ENCODE measurements around the gene FANCG.

FANCG gene

DNA sequence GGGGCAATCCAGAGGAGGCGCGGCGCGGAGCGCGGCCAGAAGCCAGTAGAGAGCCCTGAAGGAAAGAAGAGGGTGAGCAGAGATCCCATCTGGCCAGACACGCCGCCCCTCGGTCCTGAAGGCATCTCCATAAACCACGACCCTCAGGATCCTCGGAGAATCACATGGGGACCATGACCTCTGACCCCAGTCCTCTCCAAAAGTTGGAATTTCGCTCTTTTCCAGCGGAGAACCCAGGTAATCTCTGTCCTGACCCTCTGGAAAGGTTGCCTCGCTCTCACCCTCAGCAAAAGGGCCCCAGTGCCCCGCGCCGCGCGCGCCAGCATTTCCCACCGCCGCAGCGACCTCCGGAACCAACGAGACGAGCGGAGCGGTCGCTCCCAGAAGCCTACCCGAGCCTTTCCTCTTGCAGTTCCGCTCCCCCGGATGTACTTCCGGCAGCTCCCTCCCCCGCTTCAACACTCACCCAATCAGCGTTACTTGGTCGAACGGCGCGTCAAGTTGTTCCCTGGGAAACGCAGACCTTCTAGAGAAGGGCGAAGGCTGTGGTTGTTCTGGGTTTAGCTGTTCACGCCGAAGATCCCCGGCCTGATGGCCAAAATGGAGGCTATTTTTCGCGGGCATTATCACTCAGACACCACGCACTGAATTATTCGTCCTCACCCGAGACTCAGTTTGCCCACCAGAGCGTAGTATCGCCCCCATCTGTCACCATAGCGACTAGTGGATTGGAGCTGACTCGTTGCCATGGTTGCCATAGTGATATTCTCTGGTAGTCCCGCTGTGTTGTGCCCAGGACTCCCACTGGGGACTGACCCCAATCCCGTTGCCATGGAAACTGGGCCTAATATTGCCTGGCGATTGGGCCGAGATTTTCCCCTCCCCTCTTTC, 23.3 kb upstream of the FANCG start, which contains the start of gene STOML2:
Gene STOML2, minus strand, starts transcription at position 363 of the 891 bp plus-strand sequence. Its CDS starts 37 bp downstream, at position 326.
- peak; percentile 87 for DNase-seq

GRCh38 chr9:35102465-35102768, 22.7 kb upstream of the FANCG start:
- DNase-seq = no peak

GRCh38 chr9:35097573-35097972, 17.8 kb upstream of the FANCG start:
- no peak for DNase-seq

DNA sequence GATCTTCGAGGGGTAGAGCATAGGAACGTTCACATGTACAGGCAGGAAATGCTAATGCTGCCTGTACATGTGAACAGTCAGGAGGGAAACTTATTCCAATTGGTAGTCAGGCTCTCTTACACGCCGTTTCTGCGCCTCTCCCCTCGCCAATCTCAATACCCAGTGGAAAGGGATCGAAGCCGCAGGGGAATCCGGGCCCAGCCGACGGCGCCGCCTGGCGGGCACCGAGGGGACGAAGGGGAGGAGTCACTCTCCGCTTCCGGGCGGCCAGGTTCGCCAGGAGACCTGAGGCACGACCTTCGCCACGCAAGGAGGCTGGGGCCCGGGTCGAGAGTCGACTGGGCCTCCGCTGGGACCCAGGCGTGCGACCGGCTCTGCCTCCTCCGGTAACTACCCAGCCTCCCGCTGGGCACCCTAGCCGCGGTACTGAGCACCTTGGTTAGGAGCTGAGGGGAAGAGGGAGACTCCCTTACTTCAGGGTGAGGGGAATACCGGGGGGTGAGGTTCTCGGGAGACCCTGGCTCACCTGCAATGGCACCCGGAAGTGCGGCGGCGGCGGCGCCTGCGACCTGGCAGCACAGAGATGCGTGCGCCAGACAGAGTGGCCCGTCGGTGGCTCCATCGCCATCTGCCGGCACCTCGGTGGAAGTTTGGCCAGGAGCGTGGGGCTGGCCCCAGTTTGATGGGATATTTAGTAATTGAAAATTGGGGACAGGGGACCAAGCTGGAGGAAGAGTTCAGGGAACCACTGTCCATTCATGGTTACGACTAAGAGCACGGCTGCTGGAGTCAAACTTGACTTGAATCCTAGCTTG, 16.5 kb upstream of the FANCG start, which contains the start of gene PIGO:
Gene PIGO, minus strand, starts transcription at position 557 of the 815 bp plus-strand sequence. CDS start 1,026 bp downstream, outside the sequence.
- DNase-seq = peak; percentile 62

DNA sequence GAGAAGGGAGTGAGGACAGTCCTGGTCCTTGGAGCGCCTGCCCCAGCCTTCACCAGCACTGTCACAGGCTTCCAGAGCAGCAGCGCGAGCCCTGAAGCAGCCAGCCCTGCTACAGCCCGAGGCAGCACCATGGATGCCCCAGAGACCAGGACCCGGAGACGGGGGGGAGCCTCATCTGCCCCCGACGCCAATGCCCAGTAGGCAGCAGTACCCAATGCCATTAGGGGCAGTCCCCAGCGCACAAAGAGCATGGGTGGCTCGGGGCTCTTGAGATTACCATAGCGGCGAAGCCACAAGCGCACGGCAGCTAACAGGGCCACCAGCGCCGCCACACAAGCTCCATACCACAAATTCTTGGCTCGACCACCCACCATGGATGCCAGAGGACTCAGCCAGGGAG, 11.8 kb upstream of the FANCG start:
- no peak for DNase-seq

- no peak for DNase-seq
These were observed 9.7 kb upstream of the FANCG start for GRCh38 chr9:35089434-35089833.

DNA sequence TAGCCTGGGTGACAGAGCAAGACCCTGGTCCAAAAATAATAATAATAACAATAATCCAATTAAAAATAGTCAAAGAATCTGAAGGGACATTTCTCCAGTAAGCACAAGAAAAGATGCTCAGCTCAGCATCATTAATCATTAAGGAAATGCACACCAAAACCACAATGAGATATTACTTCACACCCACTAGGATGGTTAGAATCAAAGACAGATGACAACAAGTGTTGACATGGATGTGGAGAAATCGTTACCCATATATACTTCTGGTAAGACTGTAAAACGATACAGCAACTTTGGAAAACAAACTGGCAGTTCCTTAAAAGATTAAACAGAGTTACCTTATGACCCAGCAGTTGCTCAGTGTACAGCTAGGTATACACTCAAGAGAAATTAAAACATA, 5.3 kb upstream of the FANCG start:
- DNase-seq = no peak

DNA sequence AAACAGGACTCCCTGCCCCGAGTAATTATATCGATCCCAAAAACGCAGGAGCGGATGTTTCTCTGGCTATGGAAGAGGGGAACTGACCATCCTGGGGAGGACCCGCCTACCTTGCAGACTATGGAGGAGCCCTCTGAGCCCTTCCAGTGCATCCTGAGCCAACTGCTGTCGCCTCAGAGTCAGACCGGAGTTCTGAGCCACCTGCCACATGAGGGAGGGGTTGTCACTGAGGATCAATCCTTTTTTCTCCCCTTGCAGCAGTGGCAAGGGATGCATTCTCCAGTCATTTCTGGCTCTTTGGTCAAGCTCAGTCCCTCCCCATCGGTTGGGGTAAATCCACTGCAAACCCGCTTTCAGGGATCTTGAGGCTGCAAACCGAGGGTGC, 709 bp downstream of the FANCG start:
- DNase-seq = no peak

GRCh38 chr9:35078066-35078465, 1.7 kb downstream of the FANCG start:
- DNase-seq = no peak

DNA sequence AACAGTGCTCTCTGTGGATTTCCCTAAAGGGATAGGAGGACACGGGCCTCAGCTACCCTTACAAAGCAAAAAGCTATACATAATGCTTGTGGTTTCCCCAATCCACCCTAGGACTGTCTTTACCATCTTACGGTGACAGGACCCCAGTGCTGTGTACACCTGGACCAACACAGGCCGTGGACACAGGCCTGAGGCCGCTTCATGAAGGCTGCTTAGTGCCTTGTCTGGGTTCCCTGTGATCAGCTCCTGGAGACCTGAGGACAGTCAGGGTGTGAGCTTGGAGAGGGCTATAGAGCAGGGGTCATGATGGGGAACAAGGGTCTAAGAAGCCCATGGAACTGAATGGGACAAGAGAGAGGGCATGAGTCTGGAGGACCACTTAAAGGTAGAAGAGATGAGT, 2.9 kb downstream of the FANCG start:
- DNase-seq = no peak

DNA sequence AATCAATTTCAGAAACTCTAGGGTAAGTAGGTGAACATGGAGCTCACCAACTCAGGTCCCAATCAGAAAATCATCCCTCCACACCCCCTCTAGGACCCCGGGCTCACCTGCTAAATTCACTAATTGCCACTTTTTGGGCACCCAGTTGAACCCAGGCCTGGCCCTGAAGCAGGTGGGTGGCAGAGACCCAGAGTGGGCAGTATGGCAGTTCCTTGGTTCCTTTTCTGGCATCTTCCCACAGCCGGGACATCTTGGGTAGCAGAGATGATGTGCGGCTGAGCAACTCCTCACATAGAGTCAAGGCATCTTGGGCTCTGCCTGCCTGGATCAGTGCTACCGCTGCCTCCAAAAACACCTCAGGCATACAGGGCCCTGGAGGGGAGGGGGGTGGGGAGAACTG, 4.4 kb downstream of the FANCG start:
- DNase-seq = no peak

GRCh38 chr9:35074791-35075190, 5.0 kb downstream of the FANCG start:
- DNase-seq = no peak

- DNase-seq = no peak
These were observed 5.6 kb downstream of the FANCG start for GRCh38 chr9:35074141-35074540.

DNA sequence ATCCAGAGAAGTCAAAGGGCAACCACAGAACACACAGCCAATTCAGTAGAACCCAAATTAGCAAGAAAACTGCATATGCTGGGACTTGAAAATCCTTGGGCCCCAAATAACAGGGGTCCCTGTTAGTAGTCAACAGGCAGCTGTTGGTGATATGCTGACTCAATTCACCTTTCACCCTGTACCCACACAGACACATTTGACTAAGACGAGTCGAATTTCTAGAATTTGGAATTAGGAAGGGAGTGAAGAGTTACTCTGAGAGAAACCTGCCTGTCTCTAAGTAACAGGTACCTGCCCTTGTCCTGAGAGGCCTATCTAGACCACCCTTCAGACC, 6.5 kb downstream of the FANCG start:
- DNase-seq = no peak

DNA sequence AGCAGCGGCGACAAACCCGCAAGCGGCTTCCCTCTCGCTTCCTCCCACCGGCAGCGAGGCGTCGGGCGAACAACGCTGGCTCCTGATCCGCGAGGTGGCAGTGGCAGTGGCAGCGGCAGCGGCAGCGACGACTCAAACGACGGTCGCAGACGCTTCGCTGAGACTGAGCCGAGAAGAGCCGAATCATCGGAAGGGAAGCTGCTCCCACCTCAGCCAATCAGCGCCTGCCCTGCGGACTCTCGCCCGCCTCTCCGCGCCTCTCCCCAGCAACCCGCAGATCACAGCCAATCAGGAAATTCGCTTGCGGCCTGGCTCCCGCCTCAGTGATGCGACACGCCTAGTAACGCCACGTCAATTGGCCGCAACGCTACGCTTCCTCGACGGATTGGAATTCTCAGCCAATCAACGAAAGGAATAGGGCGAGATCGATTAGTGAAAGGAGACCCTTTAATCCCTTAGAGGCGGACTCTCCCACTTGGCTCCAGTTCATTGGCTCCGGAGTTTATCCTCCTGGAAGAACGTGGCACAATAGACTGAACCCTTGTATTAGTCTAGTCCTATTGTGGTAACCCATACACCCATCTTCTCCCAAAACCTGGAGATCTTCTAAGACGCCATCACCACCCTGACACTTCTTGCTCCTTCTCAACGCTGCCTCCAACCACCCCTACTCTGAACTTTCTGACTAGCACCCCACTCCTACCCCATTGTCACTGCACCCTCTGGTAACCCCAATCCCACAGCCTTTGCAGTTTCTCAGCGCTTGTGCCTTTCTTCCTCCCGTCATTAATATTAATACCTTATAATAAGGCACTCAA, 7.1 kb downstream of the FANCG start, which contains the start of gene VCP:
Gene VCP, minus strand, starts transcription at position 165 of the 818 bp plus-strand sequence. CDS start 272 bp downstream, outside the sequence.
- peak; percentile 94 for DNase-seq

DNA sequence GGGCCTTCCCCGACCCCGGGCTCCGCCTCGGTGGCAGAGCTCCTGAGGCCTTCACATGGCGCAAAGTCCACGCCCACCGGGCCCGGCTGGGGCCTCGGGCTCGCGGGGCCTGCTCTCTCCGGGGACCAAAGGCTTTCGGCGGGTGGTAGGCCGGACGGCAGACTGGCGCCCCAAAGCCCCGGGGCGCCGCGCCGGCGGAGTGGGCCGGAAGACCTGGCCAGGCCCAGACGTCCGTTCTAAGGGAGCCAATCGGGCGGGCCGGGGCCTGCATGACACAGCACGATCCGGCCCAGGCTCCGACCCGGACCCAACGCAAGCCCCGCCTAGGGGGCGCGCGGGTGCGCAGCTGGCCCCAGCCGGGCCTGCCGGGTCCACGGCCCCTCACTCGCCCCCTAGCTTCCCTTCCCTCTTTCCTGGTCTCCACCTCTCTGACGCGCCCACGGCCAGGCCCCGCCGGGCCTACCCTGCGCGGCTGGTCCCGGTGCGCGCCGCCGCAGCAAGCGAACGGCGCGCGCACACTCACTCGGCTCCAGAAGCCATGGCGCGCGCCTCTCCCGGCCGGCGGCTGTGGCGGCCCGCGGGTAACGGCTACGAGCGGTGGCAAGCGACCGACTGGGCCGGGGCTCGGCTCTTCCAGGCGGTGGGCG, 7.8 kb downstream of the FANCG start:
- DNase-seq = peak; percentile 34

DNA sequence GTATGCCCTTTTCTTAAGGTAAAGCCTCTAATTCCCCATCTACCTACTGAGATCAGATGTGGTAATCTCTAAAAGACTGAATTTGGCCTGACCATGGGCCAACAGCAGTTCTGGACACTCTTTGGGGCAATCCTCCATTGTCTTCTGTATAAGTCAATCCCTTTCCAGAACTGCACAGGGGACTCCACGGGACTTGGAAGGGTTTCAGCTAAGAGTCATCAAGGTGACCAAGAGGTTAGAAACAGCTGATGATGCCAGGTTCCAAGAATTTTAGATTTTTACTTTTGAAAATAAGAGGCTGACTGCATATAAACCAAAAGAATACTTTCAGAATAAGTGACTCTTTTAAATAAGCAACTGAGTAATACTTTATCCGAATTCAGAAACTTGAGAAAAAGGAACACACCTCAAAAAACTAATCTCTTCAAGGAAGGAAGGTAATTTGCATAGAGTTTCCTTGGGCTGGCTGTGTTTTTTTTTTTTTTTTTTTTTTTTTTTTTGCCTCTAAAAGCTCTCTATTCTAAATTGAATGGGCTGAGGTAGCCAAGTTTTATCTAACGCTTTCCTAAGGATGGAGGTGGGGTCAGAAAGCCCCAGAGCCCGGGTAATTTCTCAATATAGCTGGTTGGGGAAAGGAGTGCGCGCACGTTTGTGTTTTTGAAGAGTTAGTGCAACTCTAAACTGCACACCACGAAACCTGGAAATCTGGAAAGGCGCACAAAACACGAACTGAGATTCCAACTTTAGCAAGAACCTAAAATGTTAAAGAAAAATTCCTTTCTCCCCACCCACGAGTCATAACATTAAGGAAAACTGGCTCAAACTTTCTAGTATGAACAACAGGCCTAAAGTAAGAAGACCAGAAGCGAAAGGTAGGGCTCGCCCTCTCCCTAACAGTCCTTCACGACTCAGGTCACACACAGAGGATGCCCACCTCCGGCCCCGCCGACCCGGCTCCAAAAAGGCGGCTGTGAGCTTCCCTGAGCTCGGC, 8.6 kb downstream of the FANCG start:
- DNase-seq = no peak

GRCh38 chr9:35069020-35069419, 10.7 kb downstream of the FANCG start:
- no peak for DNase-seq

GRCh38 chr9:35067056-35067455, 12.7 kb downstream of the FANCG start:
- no peak for DNase-seq

DNA sequence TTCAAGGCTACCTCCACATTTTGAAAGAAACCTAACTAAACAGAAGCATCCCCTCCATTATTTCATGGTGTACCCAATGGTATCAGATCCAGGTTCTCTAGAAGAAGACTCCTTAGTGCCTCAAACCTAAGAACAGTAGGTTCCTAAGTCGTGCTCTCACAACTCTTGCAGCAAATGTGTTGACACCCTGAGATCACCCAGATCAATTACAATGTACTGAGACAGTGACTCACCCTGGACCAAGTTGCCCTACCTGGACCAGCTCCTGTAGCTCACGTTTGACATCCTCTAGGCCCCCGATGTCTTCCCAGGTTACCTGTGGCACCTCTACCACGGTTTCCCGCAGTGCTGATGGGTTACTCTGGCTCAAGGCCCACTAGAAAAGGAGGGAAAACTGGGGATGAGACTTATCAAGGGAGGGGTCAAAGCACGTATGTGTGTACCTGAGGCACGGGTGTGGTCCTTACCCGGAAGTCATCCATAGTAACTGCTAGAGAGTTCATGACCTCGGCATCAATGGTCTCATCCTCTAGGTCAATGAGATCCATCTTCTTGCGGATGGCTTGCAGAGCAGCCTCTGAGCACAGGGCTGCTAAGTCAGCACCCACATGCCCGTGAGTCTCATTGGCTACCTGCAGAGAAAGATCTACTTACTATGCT, 19.1 kb downstream of the FANCG start:
- no peak for DNase-seq

- no peak for DNase-seq
These were observed 20.3 kb downstream of the FANCG start for GRCh38 chr9:35059438-35059837.

Measured in GF-D8 (cell line).